Parathyroid adenoma (tissue), 2 donors: ENCODE data around the gene SUN2.

ENCODE experiments used
- H2AFZ ChIP-seq: fragments of 300-600 bp; sonication (generic); one replicate; pipeline ENCODE4 v1.7.0; 2017; ENCODE audit warnings: antibody characterized with exemption, mild to moderate bottlenecking
- H3K27ac ChIP-seq: fragments of 300-600 bp; sonication (generic); one replicate; pipeline ENCODE4 v1.7.0; 2017
- H3K27me3 ChIP-seq: fragments of 300-600 bp; sonication (generic); one replicate; pipeline ENCODE4 v1.7.0; 2017; ENCODE audit warnings: low read length; ENCODE audit not compliant: control insufficient read depth, insufficient read depth
- H3K36me3 ChIP-seq: fragments of 300-600 bp; sonication (generic); one replicate; pipeline ENCODE4 v1.7.0; 2017; ENCODE audit warnings: low read length; ENCODE audit not compliant: control insufficient read depth, insufficient read depth
- H3K4me1 ChIP-seq: fragments of 300-600 bp; sonication (generic); one replicate; pipeline ENCODE4 v1.7.0; 2017; ENCODE audit warnings: control low read depth
- H3K4me2 ChIP-seq: fragments of 300-600 bp; sonication (generic); one replicate; pipeline ENCODE4 v1.7.0; 2017; ENCODE audit warnings: low read length
- H3K4me3 ChIP-seq: fragments of 300-600 bp; sonication (generic); one replicate; pipeline ENCODE4 v1.7.0; 2017; ENCODE audit warnings: low read depth, low read length
- H3K79me2 ChIP-seq: fragments of 300-600 bp; sonication (generic); one replicate; pipeline ENCODE4 v1.7.0; 2017; ENCODE audit warnings: control low read depth
- H3K9ac ChIP-seq: fragments of 300-600 bp; sonication (generic); one replicate; pipeline ENCODE4 v1.7.0; 2017; ENCODE audit warnings: mild to moderate bottlenecking
- H3K9me3 ChIP-seq: fragments of 300-600 bp; sonication (generic); one replicate; pipeline ENCODE4 v1.7.0; 2017; ENCODE audit warnings: low read length; ENCODE audit not compliant: control insufficient read depth
- TF ChIP-seq, protein P1 (sequence below): fragments of 300-600 bp; sonication (generic); IDR thresholded peaks from one replicate; pipeline ENCODE4 v1.7.0; 2017; ENCODE audit warnings: antibody characterized with exemption, mild to moderate bottlenecking
- donor health status: primary hyperparathyroidism.

SUN2 gene

DNA sequence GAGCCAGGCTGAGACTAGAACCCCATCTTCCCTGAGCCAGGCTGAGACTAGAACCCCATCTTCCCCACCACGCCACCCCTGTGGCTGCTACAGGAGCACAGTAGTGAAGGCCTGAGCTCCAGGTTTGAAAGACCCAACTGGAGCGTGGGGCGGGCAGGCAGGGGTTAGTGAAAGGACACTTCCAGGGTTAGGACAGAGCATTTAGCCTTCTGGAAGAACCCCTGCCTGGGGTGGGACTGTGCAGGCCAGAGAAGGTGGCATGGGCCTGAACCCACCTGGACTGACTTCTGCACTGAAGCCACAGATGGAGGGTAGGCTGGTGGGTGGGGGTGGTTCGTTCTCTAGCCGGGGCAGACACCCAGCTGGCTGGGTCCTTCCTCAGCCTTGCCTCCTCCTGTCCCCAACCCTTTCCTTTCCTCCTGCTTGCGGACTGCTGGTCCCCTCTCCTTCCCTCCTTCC is 24.1 kb downstream of the SUN2 start:
- TF ChIP-seq, protein P1, sequence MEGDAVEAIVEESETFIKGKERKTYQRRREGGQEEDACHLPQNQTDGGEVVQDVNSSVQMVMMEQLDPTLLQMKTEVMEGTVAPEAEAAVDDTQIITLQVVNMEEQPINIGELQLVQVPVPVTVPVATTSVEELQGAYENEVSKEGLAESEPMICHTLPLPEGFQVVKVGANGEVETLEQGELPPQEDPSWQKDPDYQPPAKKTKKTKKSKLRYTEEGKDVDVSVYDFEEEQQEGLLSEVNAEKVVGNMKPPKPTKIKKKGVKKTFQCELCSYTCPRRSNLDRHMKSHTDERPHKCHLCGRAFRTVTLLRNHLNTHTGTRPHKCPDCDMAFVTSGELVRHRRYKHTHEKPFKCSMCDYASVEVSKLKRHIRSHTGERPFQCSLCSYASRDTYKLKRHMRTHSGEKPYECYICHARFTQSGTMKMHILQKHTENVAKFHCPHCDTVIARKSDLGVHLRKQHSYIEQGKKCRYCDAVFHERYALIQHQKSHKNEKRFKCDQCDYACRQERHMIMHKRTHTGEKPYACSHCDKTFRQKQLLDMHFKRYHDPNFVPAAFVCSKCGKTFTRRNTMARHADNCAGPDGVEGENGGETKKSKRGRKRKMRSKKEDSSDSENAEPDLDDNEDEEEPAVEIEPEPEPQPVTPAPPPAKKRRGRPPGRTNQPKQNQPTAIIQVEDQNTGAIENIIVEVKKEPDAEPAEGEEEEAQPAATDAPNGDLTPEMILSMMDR = no peak
- H3K79me2 ChIP-seq = no peaks in the 10 kb centered on the region
- no peaks in the 10 kb centered on the region for H3K9me3 ChIP-seq
- no peak overlapping the region for H3K9ac ChIP-seq
- H2AFZ ChIP-seq = no peak overlapping the region
- no peaks in the 10 kb centered on the region for H3K4me1 ChIP-seq
- H3K27ac ChIP-seq = no peak overlapping the region
- no peaks in the 10 kb centered on the region for H3K36me3 ChIP-seq
- H3K27me3 ChIP-seq = no peaks in the 10 kb centered on the region
- no peak overlapping the region for H3K4me3 ChIP-seq
- H3K4me2 ChIP-seq = no peak overlapping the region

DNA sequence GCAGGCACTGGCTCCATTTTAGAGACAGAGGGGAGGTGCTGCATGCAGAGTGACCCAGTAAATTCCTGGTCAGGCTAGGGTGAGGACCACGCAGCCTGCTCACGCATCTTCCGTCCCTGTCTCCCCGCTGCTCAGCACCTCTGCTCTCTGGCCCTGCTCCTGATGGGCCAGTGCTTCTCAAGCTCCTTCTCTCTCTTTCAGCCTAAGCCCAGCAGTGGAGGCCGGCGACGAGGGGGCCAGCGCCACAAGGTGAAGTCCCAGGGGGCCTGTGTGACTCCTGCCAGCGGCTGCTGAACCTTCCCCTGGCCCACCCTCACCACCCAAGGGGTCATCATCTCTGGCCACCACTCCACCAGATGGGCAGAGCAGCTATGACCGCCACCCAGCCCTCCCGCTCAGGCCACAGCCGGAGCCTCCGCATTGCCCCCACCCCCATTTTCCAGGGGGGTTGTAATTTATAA is 25.4 kb downstream of the SUN2 start:
- TF ChIP-seq, protein P1 = no peak
- Histone ChIP-seq H3K4me1 (no peaks in the 10 kb centered on the region), H3K9me3 (no peaks in the 10 kb centered on the region), H3K4me3 (no peak overlapping the region), H3K36me3 (no peaks in the 10 kb centered on the region), H3K79me2 (no peaks in the 10 kb centered on the region), H3K9ac (no peak overlapping the region), H2AFZ (no peak overlapping the region), H3K27me3 (no peaks in the 10 kb centered on the region), H3K4me2 (no peak overlapping the region), H3K27ac (no peak overlapping the region)

DNA sequence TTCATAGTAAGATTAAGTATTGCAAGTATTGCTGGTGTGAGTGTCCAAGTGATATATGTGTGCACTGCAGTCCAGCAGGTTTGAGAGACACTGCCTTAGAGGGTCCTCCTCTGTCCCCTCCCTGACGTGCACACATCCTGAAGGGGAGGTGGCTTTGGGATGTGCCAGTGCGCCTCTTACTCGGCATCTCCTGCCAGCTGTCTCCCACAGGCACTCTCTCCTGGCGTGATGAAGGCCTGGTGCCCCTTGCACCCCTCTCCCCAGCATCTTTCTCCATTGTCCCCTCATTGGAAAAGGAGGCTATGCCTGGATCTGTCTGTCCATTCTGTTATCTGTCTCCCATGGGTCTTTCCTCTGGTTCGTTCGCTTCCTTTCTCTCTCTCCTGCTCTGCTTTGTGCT is 25.9 kb downstream of the SUN2 start:
- Histone ChIP-seq H3K36me3 (no peaks in the 10 kb centered on the region), H3K4me2 (no peak overlapping the region), H2AFZ (no peak overlapping the region), H3K9ac (no peak overlapping the region), H3K27ac (no peak overlapping the region), H3K4me3 (no peak overlapping the region), H3K79me2 (no peaks in the 10 kb centered on the region), H3K9me3 (no peaks in the 10 kb centered on the region), H3K27me3 (no peaks in the 10 kb centered on the region), H3K4me1 (no peaks in the 10 kb centered on the region)
- TF ChIP-seq, protein P1 = no peak

DNA sequence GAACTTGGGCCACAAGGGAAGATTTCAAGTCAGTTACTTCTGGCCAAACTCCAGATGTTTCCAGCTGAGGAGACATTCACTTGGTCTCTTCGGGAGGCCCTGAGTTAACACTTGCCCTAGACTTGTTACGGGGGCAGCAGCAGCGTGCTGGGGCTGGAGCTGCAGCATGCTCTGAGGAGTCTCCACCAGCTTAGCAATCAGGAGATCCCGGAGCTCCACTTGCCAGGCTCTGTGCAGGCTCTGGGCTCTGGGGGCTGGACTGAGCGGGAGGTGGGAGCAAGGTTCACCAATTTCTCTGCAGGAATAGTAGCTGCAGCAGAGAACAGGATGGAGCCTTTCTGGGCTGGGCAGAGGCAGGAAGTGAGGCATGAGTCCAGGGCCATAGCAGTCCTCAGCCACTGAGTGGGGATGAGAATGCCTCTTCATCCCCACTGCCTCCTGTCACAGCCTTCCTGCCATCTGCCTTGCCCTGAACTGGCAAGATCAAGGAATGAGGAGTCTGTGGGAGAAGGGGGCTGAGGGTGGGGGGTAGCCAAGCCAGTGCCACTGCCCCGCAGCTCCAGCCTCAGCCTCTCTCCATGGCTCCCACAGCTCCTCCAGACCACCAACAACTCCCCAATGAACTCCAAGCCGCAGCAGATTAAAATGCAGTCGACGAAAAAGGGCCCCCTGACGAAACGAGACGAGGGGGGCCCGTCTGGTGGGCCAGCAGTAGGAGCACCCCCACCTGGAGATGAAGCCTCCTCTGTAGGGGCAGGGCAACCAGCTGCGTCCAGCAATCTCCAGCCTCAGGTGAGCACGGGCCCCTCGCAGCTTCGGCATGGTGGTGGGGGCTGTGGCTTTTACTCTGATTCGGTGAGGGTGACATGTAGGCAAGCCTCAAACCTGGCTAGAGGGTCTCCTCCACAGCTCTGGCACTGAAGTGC is 26.7 kb downstream of the SUN2 start:
- H3K27me3 ChIP-seq = no peaks in the 10 kb centered on the region
- H3K4me2 ChIP-seq = no peak overlapping the region
- H3K4me3 ChIP-seq = no peak overlapping the region
- TF ChIP-seq, protein P1 = no peak
- no peaks in the 10 kb centered on the region for H3K79me2 ChIP-seq
- H3K9ac ChIP-seq = no peak overlapping the region
- no peak overlapping the region for H2AFZ ChIP-seq
- no peaks in the 10 kb centered on the region for H3K36me3 ChIP-seq
- no peaks in the 10 kb centered on the region for H3K4me1 ChIP-seq
- H3K27ac ChIP-seq = no peak overlapping the region
- H3K9me3 ChIP-seq = no peaks in the 10 kb centered on the region
